ENCODE data around the gene KIF18B.

The KIF18B gene

GRCh38 chr17:44940317-44940716, 7.3 kb downstream of the KIF18B start:
- Histone ChIP-seq H3K4me1 (ENCODE audit: control insufficient read depth in 5 of 5, insufficient read depth in 5 of 5, low read length in 5 of 5) (no peaks in the 10 kb centered on the region), H3K27ac (ENCODE audit: low read depth, low read length) (no peak overlapping the region), H3K27me3 (ENCODE audit: control insufficient read depth in 5 of 5, insufficient read depth in 4 of 5, low read length in 5 of 5) (no peaks in the 10 kb centered on the region), H3K4me3 (ENCODE audit: low read depth in 1 of 5, low read length in 5 of 5) (no peak overlapping the region), H3K36me3 (ENCODE audit: control insufficient read depth in 5 of 5, insufficient read depth in 5 of 5, low read length in 5 of 5) (no peaks in the 10 kb centered on the region), H3K9me3 (ENCODE audit: control insufficient read depth in 5 of 5, low read length in 5 of 5) (no peaks in the 10 kb centered on the region), H3K9ac (ENCODE audit: low read length in 5 of 5) (no peak overlapping the region)

DNA sequence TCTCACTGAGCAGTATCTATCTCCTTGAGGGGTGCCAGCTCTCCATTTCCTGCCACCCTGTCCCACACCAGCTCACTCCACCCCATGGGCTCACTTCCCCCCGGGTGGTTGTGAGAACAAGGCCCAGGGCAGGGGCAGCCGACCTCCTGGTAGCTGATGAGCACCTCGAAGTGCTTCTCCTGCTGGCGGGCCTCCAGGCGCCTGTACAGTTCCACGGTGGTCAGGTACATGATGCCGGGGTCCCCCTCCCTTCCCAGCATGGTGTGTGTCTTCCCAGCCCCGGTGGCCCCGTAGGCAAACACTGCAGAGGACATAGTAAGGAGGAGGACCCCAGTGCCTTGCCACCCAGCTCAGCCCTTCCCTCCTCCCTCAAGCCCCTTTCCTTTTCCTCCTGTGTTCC, 12.5 kb downstream of the KIF18B start:
- H3K36me3 ChIP-seq (ENCODE audit: control insufficient read depth in 5 of 5, insufficient read depth in 5 of 5, low read length in 5 of 5), result no peaks in the 10 kb centered on the region

GRCh38 chr17:44934745-44935105, 12.8 kb downstream of the KIF18B start:
- no peak overlapping the region for H3K9ac ChIP-seq (ENCODE audit: low read length in 5 of 5)
- H3K4me1 ChIP-seq (ENCODE audit: control insufficient read depth in 5 of 5, insufficient read depth in 5 of 5, low read length in 5 of 5), result no peaks in the 10 kb centered on the region
- no peaks in the 10 kb centered on the region for H3K36me3 ChIP-seq (ENCODE audit: control insufficient read depth in 5 of 5, insufficient read depth in 5 of 5, low read length in 5 of 5)
- H3K27ac ChIP-seq (ENCODE audit: low read depth, low read length), result no peak overlapping the region
- no peaks in the 10 kb centered on the region for H3K9me3 ChIP-seq (ENCODE audit: control insufficient read depth in 5 of 5, low read length in 5 of 5)
- no peak overlapping the region for H3K4me3 ChIP-seq (ENCODE audit: low read depth in 1 of 5, low read length in 5 of 5)
- no peaks in the 10 kb centered on the region for H3K27me3 ChIP-seq (ENCODE audit: control insufficient read depth in 5 of 5, insufficient read depth in 4 of 5, low read length in 5 of 5)

More for the DNA sequence above, 12.5 kb downstream of the KIF18B start:
- Histone ChIP-seq H3K9ac (ENCODE audit: low read length in 5 of 5) (no peak overlapping the region), H3K4me3 (ENCODE audit: low read depth in 1 of 5, low read length in 5 of 5) (no peak overlapping the region), H3K9me3 (ENCODE audit: control insufficient read depth in 5 of 5, low read length in 5 of 5) (no peaks in the 10 kb centered on the region), H3K27me3 (ENCODE audit: control insufficient read depth in 5 of 5, insufficient read depth in 4 of 5, low read length in 5 of 5) (no peaks in the 10 kb centered on the region), H3K4me1 (ENCODE audit: control insufficient read depth in 5 of 5, insufficient read depth in 5 of 5, low read length in 5 of 5) (no peaks in the 10 kb centered on the region), H3K27ac (ENCODE audit: low read depth, low read length) (no peak overlapping the region)

DNA sequence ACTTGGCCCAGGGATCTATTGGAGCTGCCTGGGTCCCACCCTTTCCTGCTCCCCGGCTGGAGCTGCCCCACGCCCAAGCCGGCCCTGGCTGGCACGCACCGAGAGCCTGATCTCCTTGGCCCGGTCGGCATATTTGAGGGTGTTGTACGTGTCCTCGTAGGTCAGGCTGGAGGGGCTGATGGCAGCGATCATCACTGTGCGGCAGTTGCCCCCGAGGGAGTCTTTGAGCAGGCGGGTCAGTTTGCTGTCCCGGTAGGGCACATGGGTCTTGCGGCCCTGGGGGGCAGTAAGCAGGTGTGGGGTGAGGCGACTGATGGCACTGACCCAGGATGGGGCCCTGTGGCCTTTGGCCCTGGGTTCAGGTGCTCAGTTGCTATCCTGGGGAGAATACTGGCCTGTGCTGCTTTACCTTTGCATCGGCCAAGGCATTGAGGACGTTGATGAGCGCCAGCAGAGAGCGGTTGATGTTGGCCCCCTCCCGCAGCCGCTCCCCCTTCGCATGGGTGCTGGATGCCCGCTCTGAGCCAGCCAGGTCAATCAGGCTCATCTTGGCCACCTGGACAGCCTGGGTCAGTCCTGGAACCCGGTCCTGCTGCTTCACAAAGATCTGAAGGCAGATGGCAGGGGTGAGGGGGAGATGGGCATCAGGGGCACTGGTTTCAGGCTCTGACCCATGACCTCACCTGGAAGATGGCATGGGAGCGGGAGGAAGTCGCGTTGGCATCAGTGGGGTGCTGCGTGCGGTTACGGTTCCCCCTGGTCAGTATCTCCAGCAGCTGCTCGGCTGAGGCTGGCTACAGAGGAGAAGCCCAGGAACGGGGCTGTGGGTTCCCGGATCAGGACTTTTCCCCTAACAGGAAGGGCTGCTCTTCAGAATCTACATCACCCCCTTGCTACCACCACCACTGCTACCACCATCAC, 13.5 kb downstream of the KIF18B start:
- Histone ChIP-seq H3K4me1 (ENCODE audit: control insufficient read depth in 5 of 5, insufficient read depth in 5 of 5, low read length in 5 of 5) (no peaks in the 10 kb centered on the region), H3K9me3 (ENCODE audit: control insufficient read depth in 5 of 5, low read length in 5 of 5) (no peaks in the 10 kb centered on the region), H3K27me3 (ENCODE audit: control insufficient read depth in 5 of 5, insufficient read depth in 4 of 5, low read length in 5 of 5) (no peaks in the 10 kb centered on the region), H3K36me3 (ENCODE audit: control insufficient read depth in 5 of 5, insufficient read depth in 5 of 5, low read length in 5 of 5) (no peaks in the 10 kb centered on the region), H3K4me3 (ENCODE audit: low read depth in 1 of 5, low read length in 5 of 5) (no peak overlapping the region), H3K9ac (ENCODE audit: low read length in 5 of 5) (no peak overlapping the region), H3K27ac (ENCODE audit: low read depth, low read length) (no peak overlapping the region)

GRCh38 chr17:44932787-44933097, 14.8 kb downstream of the KIF18B start:
- Histone ChIP-seq H3K36me3 (ENCODE audit: control insufficient read depth in 5 of 5, insufficient read depth in 5 of 5, low read length in 5 of 5) (no peaks in the 10 kb centered on the region), H3K27me3 (ENCODE audit: control insufficient read depth in 5 of 5, insufficient read depth in 4 of 5, low read length in 5 of 5) (no peaks in the 10 kb centered on the region), H3K9ac (ENCODE audit: low read length in 5 of 5) (no peak overlapping the region), H3K4me3 (ENCODE audit: low read depth in 1 of 5, low read length in 5 of 5) (no peak overlapping the region), H3K27ac (ENCODE audit: low read depth, low read length) (no peak overlapping the region), H3K9me3 (ENCODE audit: control insufficient read depth in 5 of 5, low read length in 5 of 5) (no peaks in the 10 kb centered on the region), H3K4me1 (ENCODE audit: control insufficient read depth in 5 of 5, insufficient read depth in 5 of 5, low read length in 5 of 5) (no peaks in the 10 kb centered on the region)

DNA sequence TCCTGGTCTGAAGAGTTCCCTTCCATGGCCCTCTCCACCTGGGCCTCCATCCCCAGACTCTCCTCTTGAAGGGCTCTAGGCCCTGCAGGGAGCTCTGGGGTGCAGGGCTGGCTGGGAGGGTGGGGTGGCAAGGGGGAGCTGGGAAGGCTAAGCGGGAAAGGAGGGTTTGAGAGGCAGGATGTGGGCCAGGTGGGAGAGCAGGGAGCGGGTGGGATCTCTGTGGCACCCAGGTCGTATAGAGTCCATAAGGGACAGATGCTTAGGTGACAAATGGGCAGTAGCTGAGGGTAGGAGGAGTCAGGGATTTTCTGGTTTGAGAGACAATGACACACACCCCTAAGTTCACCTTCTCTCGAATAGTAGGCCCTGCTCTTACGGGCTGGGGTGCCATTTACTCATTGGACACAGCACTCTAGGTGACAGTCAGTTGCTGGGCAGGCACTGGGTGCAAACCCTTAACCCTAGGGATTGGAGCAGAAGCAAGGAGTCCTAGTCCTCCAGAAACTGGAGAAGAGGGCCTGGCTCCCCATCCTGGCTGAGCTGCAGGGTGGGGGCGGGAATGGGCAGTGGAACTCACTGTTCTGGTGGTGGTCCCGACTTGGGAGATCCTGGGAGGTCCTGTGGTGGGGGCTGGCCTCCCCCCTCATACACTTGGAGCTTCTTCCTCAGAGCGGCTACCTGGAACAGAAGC, 15.3 kb downstream of the KIF18B start:
- Histone ChIP-seq H3K27ac (ENCODE audit: low read depth, low read length) (no peak overlapping the region), H3K27me3 (ENCODE audit: control insufficient read depth in 5 of 5, insufficient read depth in 4 of 5, low read length in 5 of 5) (no peaks in the 10 kb centered on the region), H3K9ac (ENCODE audit: low read length in 5 of 5) (no peak overlapping the region), H3K36me3 (ENCODE audit: control insufficient read depth in 5 of 5, insufficient read depth in 5 of 5, low read length in 5 of 5) (no peaks in the 10 kb centered on the region), H3K4me1 (ENCODE audit: control insufficient read depth in 5 of 5, insufficient read depth in 5 of 5, low read length in 5 of 5) (no peaks in the 10 kb centered on the region), H3K4me3 (ENCODE audit: low read depth in 1 of 5, low read length in 5 of 5) (no peak overlapping the region), H3K9me3 (ENCODE audit: control insufficient read depth in 5 of 5, low read length in 5 of 5) (no peaks in the 10 kb centered on the region)

- Histone ChIP-seq H3K27me3 (ENCODE audit: control insufficient read depth in 5 of 5, insufficient read depth in 4 of 5, low read length in 5 of 5) (no peaks in the 10 kb centered on the region), H3K9me3 (ENCODE audit: control insufficient read depth in 5 of 5, low read length in 5 of 5) (no peaks in the 10 kb centered on the region), H3K4me3 (ENCODE audit: low read depth in 1 of 5, low read length in 5 of 5) (no peak overlapping the region), H3K9ac (ENCODE audit: low read length in 5 of 5) (no peak overlapping the region), H3K36me3 (ENCODE audit: control insufficient read depth in 5 of 5, insufficient read depth in 5 of 5, low read length in 5 of 5) (no peaks in the 10 kb centered on the region), H3K27ac (ENCODE audit: low read depth, low read length) (no peak overlapping the region), H3K4me1 (ENCODE audit: control insufficient read depth in 5 of 5, insufficient read depth in 5 of 5, low read length in 5 of 5) (no peaks in the 10 kb centered on the region)
Observed at GRCh38 chr17:44931376-44931775, 16.2 kb downstream of the KIF18B start.

GRCh38 chr17:44930667-44931066, 16.9 kb downstream of the KIF18B start:
- Histone ChIP-seq H3K4me3 (ENCODE audit: low read depth in 1 of 5, low read length in 5 of 5) (no peak overlapping the region), H3K27ac (ENCODE audit: low read depth, low read length) (no peak overlapping the region), H3K27me3 (ENCODE audit: control insufficient read depth in 5 of 5, insufficient read depth in 4 of 5, low read length in 5 of 5) (no peaks in the 10 kb centered on the region), H3K9ac (ENCODE audit: low read length in 5 of 5) (no peak overlapping the region), H3K36me3 (ENCODE audit: control insufficient read depth in 5 of 5, insufficient read depth in 5 of 5, low read length in 5 of 5) (no peaks in the 10 kb centered on the region), H3K4me1 (ENCODE audit: control insufficient read depth in 5 of 5, insufficient read depth in 5 of 5, low read length in 5 of 5) (no peaks in the 10 kb centered on the region), H3K9me3 (ENCODE audit: control insufficient read depth in 5 of 5, low read length in 5 of 5) (no peaks in the 10 kb centered on the region)

GRCh38 chr17:44928950-44929720, 18.4 kb downstream of the KIF18B start:
- H3K27me3 ChIP-seq (ENCODE audit: control insufficient read depth in 5 of 5, insufficient read depth in 4 of 5, low read length in 5 of 5), result no peaks in the 10 kb centered on the region
- peak overlapping the region in 1 of 5 donors; percentile 24 for H3K9ac ChIP-seq (ENCODE audit: low read length in 5 of 5)
- no peak overlapping the region for H3K4me3 ChIP-seq (ENCODE audit: low read depth in 1 of 5, low read length in 5 of 5)
- H3K4me1 ChIP-seq (ENCODE audit: control insufficient read depth in 5 of 5, insufficient read depth in 5 of 5, low read length in 5 of 5), result no peaks in the 10 kb centered on the region
- H3K36me3 ChIP-seq (ENCODE audit: control insufficient read depth in 5 of 5, insufficient read depth in 5 of 5, low read length in 5 of 5), result no peaks in the 10 kb centered on the region
- no peak overlapping the region for H3K27ac ChIP-seq (ENCODE audit: low read depth, low read length)
- no peaks in the 10 kb centered on the region for H3K9me3 ChIP-seq (ENCODE audit: control insufficient read depth in 5 of 5, low read length in 5 of 5)

- H3K36me3 ChIP-seq (ENCODE audit: control insufficient read depth in 5 of 5, insufficient read depth in 5 of 5, low read length in 5 of 5), result no peaks in the 10 kb centered on the region
- H3K27ac ChIP-seq (ENCODE audit: low read depth, low read length), result no peak overlapping the region
Observed at GRCh38 chr17:44928136-44928535, 19.4 kb downstream of the KIF18B start.

More at GRCh38 chr17:44928136-44928535, 19.4 kb downstream of the KIF18B start:
- no peaks in the 10 kb centered on the region for H3K9me3 ChIP-seq (ENCODE audit: control insufficient read depth in 5 of 5, low read length in 5 of 5)
- no peak overlapping the region for H3K4me3 ChIP-seq (ENCODE audit: low read depth in 1 of 5, low read length in 5 of 5)
- no peak overlapping the region for H3K9ac ChIP-seq (ENCODE audit: low read length in 5 of 5)
- no peaks in the 10 kb centered on the region for H3K4me1 ChIP-seq (ENCODE audit: control insufficient read depth in 5 of 5, insufficient read depth in 5 of 5, low read length in 5 of 5)
- H3K27me3 ChIP-seq (ENCODE audit: control insufficient read depth in 5 of 5, insufficient read depth in 4 of 5, low read length in 5 of 5), result no peaks in the 10 kb centered on the region

Measured in subcutaneous abdominal adipose tissue (tissue), 5 donors.